AG20443 (cell line): ENCODE data around the gene CA10.

Experiments
- DNase-seq: peaks from one replicate; pipeline ENCODE4 v3.0.0; 2012; ENCODE audit warnings: low spot score, mixed read lengths

The CA10 gene

DNA sequence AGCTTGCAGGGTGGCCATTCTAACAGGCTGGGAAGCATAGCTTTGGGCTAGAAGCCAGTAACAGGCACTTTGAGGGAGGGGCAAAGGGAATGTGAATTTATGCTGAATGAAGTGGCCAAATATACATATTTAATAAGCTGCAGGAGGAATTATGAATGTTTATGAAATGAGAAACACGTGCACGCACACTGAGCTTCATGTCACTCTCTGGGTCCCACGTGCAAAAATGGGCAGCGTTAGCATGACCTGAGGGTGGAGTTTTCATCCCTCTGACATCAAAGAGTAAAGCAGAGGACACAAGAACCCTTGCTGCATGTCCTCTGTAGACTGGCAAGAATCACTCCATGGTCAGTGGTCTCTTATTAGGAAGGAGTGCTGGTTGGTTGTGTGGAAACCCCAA is 561.2 kb downstream of the CA10 start:
- DNase-seq = no peak

- no peak for DNase-seq
Observed at GRCh38 chr17:51595826-51596398, 562.6 kb downstream of the CA10 start.

DNA sequence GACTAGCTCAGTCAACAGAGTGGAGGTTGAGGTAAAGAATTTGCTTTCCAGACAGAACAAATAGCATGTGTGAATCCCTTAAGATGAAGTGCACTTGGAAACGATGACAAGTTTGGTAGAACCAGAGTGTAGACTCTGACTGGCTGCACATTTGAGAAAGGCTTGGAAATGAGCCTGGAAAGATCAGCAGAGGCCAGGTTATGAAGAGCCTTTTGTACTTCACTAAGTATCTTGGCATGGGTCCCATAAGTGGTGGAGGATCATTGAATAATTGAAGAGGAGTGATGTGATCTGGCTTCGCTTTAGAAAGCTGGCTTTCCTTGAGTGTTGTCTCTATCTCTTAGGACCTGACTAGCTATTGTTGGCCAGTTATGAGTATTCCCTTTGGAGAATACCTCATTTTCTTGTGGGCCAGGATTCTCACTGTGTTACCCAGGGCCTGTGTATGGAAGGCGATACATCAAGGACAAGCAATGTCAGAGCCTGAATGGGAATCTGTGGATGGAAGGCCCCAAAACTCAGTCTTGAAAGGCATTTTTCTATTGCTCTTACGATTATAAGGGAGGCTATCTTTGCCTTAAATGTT is 568.4 kb downstream of the CA10 start:
- no peak for DNase-seq

GRCh38 chr17:51588063-51588462 is 570.5 kb downstream of the CA10 start:
- DNase-seq = no peak

GRCh38 chr17:51587516-51587915 is 571.0 kb downstream of the CA10 start:
- DNase-seq = no peak

DNA sequence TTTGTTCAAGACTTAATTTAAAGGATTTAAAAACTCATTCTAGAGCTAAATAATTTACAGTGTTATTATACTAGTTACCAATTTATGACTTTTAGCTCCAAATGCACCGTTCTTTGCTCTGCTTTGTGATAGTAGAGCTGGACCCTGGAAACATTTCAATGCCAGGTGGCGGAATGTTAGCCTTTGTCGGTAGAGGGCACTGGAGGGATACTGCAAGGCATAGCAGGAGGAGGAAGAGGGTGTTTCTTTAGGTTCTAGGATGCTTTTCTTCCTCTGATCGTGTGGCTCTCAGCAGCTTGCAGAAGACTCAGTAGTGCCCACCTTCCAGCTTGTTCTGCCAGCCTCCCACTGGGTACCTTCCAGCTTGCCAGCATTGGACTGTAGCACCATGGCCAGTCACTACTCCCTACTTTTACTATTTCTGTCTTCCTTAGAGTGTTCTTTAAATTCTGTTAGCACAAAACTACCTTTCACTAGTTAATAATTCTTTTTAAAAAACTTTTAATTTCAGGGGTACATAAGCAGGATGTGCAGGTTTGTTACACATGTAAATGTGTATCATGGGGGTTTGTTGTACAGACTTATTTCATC is 572.9 kb downstream of the CA10 start:
- DNase-seq = no peak

- no peak for DNase-seq
Observed at GRCh38 chr17:51580869-51581268, 577.6 kb downstream of the CA10 start.
